GM20000 (cell line): ENCODE results near the gene MRRF.

Experiments used
- DNase-seq: peaks from one replicate; pipeline ENCODE4 v3.0.0; 2012; ENCODE audit warnings: low spot score
- CTCF ChIP-seq: IDR thresholded peaks from 2 replicates; pipeline ENCODE4 v1.5.1; 2012; ENCODE audit warnings: mild to moderate bottlenecking, control low read depth; ENCODE audit errors: extremely low read depth, missing control alignments

MRRF gene

DNA sequence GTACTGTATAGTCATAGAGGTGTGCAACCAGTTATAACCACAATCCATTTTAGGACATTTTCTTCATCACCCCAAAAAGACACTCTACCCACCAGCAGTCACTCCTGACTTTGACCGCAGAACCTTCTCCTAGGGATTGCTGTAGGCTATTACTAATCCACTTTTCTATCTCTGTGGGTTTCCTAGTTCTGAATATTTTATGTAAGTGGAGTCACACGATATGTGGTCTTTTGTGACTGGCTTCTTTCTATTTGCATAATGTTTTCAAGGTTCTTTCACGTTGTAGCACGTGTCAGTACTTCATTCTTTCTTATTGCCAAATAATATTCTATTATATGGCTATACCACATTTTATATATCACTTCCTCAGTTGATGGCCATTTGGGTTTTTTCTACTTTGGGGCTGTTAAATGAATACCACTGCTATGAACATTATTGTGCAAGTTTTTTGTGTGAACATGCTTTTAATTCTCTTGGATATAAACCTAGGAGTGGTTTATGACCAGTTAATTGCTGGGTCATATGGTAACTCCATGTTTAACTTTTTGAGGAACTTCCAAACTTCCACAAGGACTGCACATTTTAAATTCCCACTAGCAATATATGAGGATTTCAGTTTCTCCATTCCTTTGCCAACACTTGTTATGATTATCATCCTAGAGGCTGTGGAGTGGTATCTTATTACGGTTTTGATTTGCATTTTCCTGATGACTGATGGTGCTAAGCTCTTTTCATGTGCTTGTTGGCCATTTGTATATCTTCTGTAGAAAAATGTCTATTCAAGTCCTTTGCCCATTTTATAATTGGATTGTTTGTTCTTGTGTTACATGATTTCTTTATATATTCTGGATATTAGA, 37.8 kb downstream of the MRRF start:
- no peak for DNase-seq
- no peak for TF ChIP-seq CTCF

DNA sequence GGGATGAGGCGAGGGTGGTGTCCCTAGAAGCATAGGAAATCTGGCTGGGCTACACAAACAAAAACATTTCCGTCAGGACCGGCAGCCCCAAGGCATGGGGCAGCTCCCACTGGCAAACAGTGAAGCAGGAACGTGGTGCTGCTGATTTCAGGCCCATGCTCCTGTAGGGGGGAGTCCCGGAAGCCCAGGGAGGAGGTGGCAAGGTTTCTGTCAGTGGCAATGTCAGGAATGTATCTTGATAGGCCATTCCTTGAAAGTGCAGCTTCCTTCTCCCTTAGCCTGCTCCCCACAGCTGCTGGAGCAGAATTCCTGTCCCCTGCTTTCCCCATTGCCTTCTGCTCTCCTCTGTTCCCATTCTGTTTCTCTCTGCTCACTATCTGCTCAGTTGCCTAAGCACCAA, 42.4 kb downstream of the MRRF start:
- no peak for TF ChIP-seq CTCF
- no peak for DNase-seq

DNA sequence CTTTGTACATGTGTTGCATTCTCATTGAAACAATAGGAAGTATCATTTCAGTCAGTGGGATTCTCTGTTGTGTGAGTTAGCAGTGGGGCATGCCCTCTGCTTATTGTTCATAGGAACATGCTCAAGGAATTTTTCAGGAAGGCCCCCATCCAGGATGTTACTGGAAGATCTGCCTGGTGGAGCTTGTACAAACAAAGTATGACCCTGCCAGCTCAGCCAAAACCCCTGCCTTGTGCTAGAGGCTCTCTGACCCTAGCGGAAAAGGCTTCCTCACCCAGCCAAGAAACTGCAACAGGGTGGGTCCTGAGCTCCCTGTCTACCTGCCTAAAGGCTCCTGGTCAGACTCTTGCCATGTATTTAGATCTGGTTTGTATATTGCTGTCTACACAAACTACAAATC, 43.2 kb downstream of the MRRF start:
- no peak for TF ChIP-seq CTCF
- no peak for DNase-seq

GRCh38 chr9:122309861-122310260, 45.2 kb downstream of the MRRF start:
- DNase-seq, result no peak
- no peak for TF ChIP-seq CTCF

DNA sequence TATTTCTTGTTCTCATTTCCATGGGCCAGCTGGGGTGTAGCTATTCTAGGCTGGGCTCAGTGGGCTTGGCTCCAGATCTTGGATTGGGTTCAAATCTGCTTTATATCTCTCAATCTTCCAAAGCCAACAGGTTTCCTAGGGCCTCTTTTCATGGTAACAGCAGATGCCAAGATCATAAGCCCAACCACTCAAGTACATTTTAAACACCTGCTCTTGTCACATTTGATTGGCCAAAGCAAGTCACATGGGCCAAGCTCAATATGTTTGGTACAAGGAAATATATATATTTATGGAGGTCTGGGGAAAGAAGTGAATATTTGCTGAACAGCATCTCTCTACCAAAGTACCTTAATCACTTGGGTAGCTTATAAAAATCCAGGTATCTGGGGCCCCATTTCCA, 49.5 kb downstream of the MRRF start:
- TF ChIP-seq CTCF, result no peak
- DNase-seq, result no peak

DNA sequence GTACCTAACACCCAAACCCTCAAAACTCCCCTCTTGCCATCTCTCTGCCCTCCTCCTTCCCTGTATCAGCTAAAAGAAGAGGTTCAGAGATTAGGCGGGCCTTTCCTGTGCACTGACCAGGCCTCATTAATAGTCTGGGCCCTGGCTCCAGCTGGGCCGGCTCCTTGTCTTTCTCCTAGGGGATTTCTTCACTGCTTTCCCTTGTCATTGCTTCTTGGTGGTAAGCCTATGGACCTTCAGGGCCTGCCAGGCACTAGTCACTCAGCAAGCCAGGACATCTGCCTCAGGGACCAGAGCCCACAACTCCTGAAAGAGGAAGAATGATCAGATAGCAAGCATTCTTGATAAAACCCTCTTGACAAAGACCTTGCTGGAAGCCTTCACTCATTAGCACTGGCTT, 50.9 kb downstream of the MRRF start:
- no peak for TF ChIP-seq CTCF
- DNase-seq, result no peak

- TF ChIP-seq CTCF, result no peak
- DNase-seq, result no peak
These were observed 53.6 kb downstream of the MRRF start for GRCh38 chr9:122318284-122318683.
